Measurements from ENCODE around the gene TXNRD2.

The TXNRD2 gene

GRCh38 chr22:19980766-19981165 is 39.1 kb upstream of the TXNRD2 start:
- no peak for DNase-seq (ENCODE audit: low read depth in 2 of 3, low spot score in 1 of 3)

GRCh38 chr22:19979712-19980493 is 38.3 kb upstream of the TXNRD2 start:
- DNase-seq (ENCODE audit: low read depth in 2 of 3, low spot score in 1 of 3) = no peak

- DNase-seq (ENCODE audit: low read depth in 2 of 3, low spot score in 1 of 3) = no peak
These were observed 37.1 kb upstream of the TXNRD2 start for GRCh38 chr22:19978748-19979147.

- no peak for DNase-seq (ENCODE audit: low read depth in 2 of 3, low spot score in 1 of 3)
These were observed 36.0 kb upstream of the TXNRD2 start for GRCh38 chr22:19977296-19978243.

GRCh38 chr22:19976671-19977070 is 35.1 kb upstream of the TXNRD2 start:
- no peak for DNase-seq (ENCODE audit: low read depth in 2 of 3, low spot score in 1 of 3)

- no peak for DNase-seq (ENCODE audit: low read depth in 2 of 3, low spot score in 1 of 3)
These were observed 34.1 kb upstream of the TXNRD2 start for GRCh38 chr22:19975707-19976035.

GRCh38 chr22:19974935-19975706 is 33.5 kb upstream of the TXNRD2 start:
- DNase-seq (ENCODE audit: low read depth in 2 of 3, low spot score in 1 of 3) = no peak

GRCh38 chr22:19974268-19974861 is 32.7 kb upstream of the TXNRD2 start:
- no peak for DNase-seq (ENCODE audit: low read depth in 2 of 3, low spot score in 1 of 3)

GRCh38 chr22:19973551-19974267 is 32.1 kb upstream of the TXNRD2 start:
- DNase-seq (ENCODE audit: low read depth in 2 of 3, low spot score in 1 of 3) = no peak

GRCh38 chr22:19972652-19973550 is 31.3 kb upstream of the TXNRD2 start:
- no peak for DNase-seq (ENCODE audit: low read depth in 2 of 3, low spot score in 1 of 3)

GRCh38 chr22:19972251-19972650 is 30.6 kb upstream of the TXNRD2 start:
- DNase-seq (ENCODE audit: low read depth in 2 of 3, low spot score in 1 of 3) = no peak

- no peak for DNase-seq (ENCODE audit: low read depth in 2 of 3, low spot score in 1 of 3)
These were observed 29.9 kb upstream of the TXNRD2 start for GRCh38 chr22:19971276-19972124.

- peak; percentile 57 to 79 (median 66) for DNase-seq (ENCODE audit: low read depth in 2 of 3, low spot score in 1 of 3)
These were observed 29.1 kb upstream of the TXNRD2 start for GRCh38 chr22:19970479-19971275.

GRCh38 chr22:19970031-19970478 is 28.4 kb upstream of the TXNRD2 start:
- DNase-seq (ENCODE audit: low read depth in 2 of 3, low spot score in 1 of 3) = no peak

GRCh38 chr22:19969141-19969928 is 27.7 kb upstream of the TXNRD2 start:
- no peak for DNase-seq (ENCODE audit: low read depth in 2 of 3, low spot score in 1 of 3)

- DNase-seq (ENCODE audit: low read depth in 2 of 3, low spot score in 1 of 3) = no peak
These were observed 26.9 kb upstream of the TXNRD2 start for GRCh38 chr22:19968450-19968891.

Data from stimulated activated CD4-positive, alpha-beta T cell treated with anti-CD3 and anti-CD28 coated beads, Interleukin-12 subunit alpha, Interleukin-12 subunit beta, amount 100 ng/mL, for 48 hours (primary cell).